PFSK-1 (cell line): ENCODE measurements around the gene ACTL7B.

Experiments used
- FOXP2 ChIP-seq: optimal IDR thresholded peaks from 2 replicates; pipeline ENCODE3; 2011; ENCODE audit warnings: borderline replicate concordance, control low read depth, inconsistent platforms; ENCODE audit not compliant: insufficient read depth; ENCODE audit errors: extremely low read length, extremely low read depth
- POLR2AphosphoS5 ChIP-seq: IDR thresholded peaks from 2 replicates; pipeline ENCODE4 v1.6.1; 2012; ENCODE audit warnings: low read depth, mild to moderate bottlenecking, control low read depth, low read length, moderate library complexity
- SIN3A ChIP-seq: IDR thresholded peaks from 2 replicates; pipeline ENCODE4 v1.6.1; 2012; ENCODE audit warnings: mild to moderate bottlenecking, low read length, moderate library complexity, borderline replicate concordance; ENCODE audit not compliant: insufficient read depth
- TAF1 ChIP-seq: IDR thresholded peaks from 2 replicates; pipeline ENCODE4 v1.6.1; 2012; ENCODE audit warnings: low read length, control low read depth, borderline replicate concordance; ENCODE audit not compliant: insufficient read depth
- TF ChIP-seq, protein P1 (sequence below), 2 experiments: IDR thresholded peaks; 2 replicates each; pipeline versions ENCODE4 v1.6.1 to v1.8.0; 2011 to 2012; ENCODE audit warnings: low read depth in 2 of 2, low read length in 2 of 2, control low read depth in 1 of 2, inconsistent platforms in 1 of 2, mild to moderate bottlenecking in 1 of 2, moderate library complexity in 1 of 2; ENCODE audit not compliant: insufficient read depth in 1 of 2

ACTL7B gene

DNA sequence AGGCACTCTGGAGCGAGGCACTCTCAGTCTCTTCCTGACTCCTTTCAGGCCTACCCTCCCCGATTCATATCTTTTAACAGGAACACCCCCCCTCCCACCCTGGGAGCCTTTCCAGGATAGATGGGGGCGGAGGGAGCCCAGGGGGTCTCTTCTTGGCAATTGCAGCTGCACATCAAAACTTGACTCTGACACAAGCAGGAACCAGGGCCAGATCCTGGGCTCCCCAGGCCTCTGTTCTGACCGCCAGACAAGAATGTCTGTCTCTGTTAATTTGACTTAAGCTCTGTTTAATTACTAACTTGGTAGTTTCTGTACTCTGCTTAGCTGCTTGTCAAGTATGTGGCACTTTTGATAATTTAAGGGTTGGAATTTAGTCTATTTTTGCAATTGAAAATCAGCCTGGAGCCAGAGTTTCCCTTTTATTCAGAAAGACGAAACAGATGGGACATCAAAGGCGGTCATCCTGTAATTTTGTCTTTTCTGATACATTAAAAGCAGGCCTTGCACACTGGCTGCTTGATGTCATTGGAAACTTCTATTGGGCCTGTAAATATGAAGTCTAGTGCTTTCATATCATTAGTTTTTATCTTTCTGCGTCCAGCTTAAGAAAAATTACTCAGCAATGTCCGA is 43.3 kb downstream of the ACTL7B start:
- no peak for TF ChIP-seq TAF1
- no peak for TF ChIP-seq SIN3A
- TF ChIP-seq POLR2AphosphoS5: no peak
- TF ChIP-seq FOXP2: no peak
- TF ChIP-seq, protein P1, sequence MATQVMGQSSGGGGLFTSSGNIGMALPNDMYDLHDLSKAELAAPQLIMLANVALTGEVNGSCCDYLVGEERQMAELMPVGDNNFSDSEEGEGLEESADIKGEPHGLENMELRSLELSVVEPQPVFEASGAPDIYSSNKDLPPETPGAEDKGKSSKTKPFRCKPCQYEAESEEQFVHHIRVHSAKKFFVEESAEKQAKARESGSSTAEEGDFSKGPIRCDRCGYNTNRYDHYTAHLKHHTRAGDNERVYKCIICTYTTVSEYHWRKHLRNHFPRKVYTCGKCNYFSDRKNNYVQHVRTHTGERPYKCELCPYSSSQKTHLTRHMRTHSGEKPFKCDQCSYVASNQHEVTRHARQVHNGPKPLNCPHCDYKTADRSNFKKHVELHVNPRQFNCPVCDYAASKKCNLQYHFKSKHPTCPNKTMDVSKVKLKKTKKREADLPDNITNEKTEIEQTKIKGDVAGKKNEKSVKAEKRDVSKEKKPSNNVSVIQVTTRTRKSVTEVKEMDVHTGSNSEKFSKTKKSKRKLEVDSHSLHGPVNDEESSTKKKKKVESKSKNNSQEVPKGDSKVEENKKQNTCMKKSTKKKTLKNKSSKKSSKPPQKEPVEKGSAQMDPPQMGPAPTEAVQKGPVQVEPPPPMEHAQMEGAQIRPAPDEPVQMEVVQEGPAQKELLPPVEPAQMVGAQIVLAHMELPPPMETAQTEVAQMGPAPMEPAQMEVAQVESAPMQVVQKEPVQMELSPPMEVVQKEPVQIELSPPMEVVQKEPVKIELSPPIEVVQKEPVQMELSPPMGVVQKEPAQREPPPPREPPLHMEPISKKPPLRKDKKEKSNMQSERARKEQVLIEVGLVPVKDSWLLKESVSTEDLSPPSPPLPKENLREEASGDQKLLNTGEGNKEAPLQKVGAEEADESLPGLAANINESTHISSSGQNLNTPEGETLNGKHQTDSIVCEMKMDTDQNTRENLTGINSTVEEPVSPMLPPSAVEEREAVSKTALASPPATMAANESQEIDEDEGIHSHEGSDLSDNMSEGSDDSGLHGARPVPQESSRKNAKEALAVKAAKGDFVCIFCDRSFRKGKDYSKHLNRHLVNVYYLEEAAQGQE (IDR thresholded peaks at IDR 0.05; ENCODE audit: insufficient read depth in 1 of 2, low read depth in 2 of 2, low read length in 2 of 2): no peak

DNA sequence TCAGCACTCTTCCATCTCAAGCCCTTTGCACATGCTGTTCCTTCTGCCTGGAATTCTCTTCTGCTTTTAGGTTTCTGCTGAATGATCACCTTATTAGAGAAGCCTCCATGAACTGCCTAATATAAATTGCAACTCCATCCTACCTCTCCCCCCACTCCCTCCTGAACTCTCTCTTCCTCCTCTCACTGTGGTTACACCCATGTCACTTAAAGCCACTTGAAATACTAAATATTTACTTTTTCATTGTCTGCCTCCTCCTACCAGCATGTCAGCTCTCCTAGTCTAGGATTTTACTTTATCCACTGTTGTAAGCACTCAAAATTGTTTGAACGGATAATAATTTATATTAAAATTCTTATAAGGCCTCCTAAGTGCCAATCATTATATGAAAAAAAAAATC is 43.8 kb downstream of the ACTL7B start:
- TF ChIP-seq TAF1 (no peak), FOXP2 (no peak)

DNA sequence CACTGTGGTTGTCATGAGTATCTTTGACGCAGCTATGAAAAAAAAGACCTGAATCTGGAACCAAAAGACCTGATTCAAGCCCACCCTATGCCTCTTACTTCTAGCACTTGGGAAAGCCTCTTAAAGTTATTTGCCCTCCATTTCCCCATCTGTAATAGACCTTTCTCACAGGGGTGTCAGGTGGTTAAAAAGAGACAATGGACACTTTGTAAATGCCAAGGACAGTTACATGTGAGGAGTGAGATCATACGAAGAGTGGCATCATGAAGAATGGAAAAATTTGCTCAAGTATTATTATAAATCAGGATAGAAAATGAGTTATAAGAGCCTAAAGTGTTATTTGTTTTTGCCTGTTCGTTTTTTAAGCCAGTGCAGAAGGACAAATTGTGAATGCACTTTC is 46.5 kb downstream of the ACTL7B start:
- TF ChIP-seq TAF1 (no peak), SIN3A (no peak), FOXP2 (no peak), POLR2AphosphoS5 (no peak)
- TF ChIP-seq, protein P1 (IDR thresholded peaks at IDR 0.05; ENCODE audit: insufficient read depth in 1 of 2, low read depth in 2 of 2, low read length in 2 of 2): no peak
